GM10248 (cell line): ENCODE results near the gene NUMA1.
A peak's percentile ranks its signal among the peaks of the same experiment; 100 is the strongest.

Source experiments
- CTCF ChIA-PET: fragments of 300-600 bp; sonication (Branson Sonifier 250); formaldehyde crosslinking; extraction: SDS; loops from one replicate; lab custom pipeline; 2021; ENCODE audit warnings: antibody characterized with exemption; lab: Yijun Ruan, JAX
- POLR2A ChIA-PET: fragments of 350-650 bp; sonication (Branson Sonifier 250); formaldehyde crosslinking; extraction: SDS; loops from one replicate; lab custom pipeline; 2020; ENCODE audit warnings: antibody characterized with exemption; lab: Yijun Ruan, JAX
- DNase-seq: peaks from one replicate; pipeline ENCODE4 v3.0.0; 2012; ENCODE audit errors: extremely low spot score
- TF ChIP-seq, protein P1 (sequence below): IDR thresholded peaks from 2 replicates; pipeline ENCODE4 v1.5.1; 2012; ENCODE audit warnings: mild to moderate bottlenecking, low read depth; ENCODE audit errors: extremely low read depth, missing control alignments, control extremely low read depth

NUMA1 gene

GRCh38 chr11:71999362-71999761 lies 81.0 kb downstream of the NUMA1 start:
- ChIA-PET CTCF (interaction anchor here (1.0 to 6.6 kb wide), 4 partner anchors 12 to 26 kb away, joined by 4 to 50 read pairs (median 19); no protein-coding TSS in a partner anchor), POLR2A (interaction anchor here (0.6 to 1.1 kb wide), 2 partner anchors 17 to 78 kb away, joined by 3 read pairs; no protein-coding TSS in a partner anchor)
- TF ChIP-seq, protein P1, sequence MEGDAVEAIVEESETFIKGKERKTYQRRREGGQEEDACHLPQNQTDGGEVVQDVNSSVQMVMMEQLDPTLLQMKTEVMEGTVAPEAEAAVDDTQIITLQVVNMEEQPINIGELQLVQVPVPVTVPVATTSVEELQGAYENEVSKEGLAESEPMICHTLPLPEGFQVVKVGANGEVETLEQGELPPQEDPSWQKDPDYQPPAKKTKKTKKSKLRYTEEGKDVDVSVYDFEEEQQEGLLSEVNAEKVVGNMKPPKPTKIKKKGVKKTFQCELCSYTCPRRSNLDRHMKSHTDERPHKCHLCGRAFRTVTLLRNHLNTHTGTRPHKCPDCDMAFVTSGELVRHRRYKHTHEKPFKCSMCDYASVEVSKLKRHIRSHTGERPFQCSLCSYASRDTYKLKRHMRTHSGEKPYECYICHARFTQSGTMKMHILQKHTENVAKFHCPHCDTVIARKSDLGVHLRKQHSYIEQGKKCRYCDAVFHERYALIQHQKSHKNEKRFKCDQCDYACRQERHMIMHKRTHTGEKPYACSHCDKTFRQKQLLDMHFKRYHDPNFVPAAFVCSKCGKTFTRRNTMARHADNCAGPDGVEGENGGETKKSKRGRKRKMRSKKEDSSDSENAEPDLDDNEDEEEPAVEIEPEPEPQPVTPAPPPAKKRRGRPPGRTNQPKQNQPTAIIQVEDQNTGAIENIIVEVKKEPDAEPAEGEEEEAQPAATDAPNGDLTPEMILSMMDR = no peak
- DNase-seq = no peak

GRCh38 chr11:71998649-71999310 lies 81.6 kb downstream of the NUMA1 start, which contains the start of gene IL18BP:
Gene IL18BP, plus strand, starts transcription at chr11:71998909. Its CDS starts 1,076 bp downstream, at chr11:71999985.
- DNase-seq = peak; percentile 65
- TF ChIP-seq, protein P1 = no peak
- ChIA-PET CTCF (interaction anchor here (1.1 to 6.6 kb wide), 5 partner anchors 9 to 26 kb away, joined by 3 to 50 read pairs (median 7); no protein-coding TSS in a partner anchor), POLR2A (interaction anchor here (0.6 to 1.1 kb wide), 2 partner anchors 16 to 79 kb away, joined by 3 read pairs; no protein-coding TSS in a partner anchor)

- ChIA-PET POLR2A (no interaction called here), CTCF (interaction anchor here (1.1 to 6.6 kb wide), 6 partner anchors 10 to 145 kb away, joined by 3 to 50 read pairs (median 6); no protein-coding TSS in a partner anchor)
- TF ChIP-seq, protein P1 = no peak
- no peak for DNase-seq
Observed at GRCh38 chr11:71998061-71998460, 82.3 kb downstream of the NUMA1 start.

GRCh38 chr11:71997594-71997993 lies 82.7 kb downstream of the NUMA1 start:
- DNase-seq = no peak
- TF ChIP-seq, protein P1 = no peak
- CTCF ChIA-PET = interaction anchor here (1.1 to 6.6 kb wide), 8 partner anchors 10 to 146 kb away, joined by 3 to 50 read pairs (median 6); no protein-coding TSS in a partner anchor
- POLR2A ChIA-PET = no interaction called here

- TF ChIP-seq, protein P1 = no peak
- DNase-seq = no peak
- ChIA-PET CTCF (interaction anchor here (1.1 to 6.6 kb wide), 8 partner anchors 9 to 146 kb away, joined by 3 to 50 read pairs (median 6); no protein-coding TSS in a partner anchor), POLR2A (no interaction called here)
Observed at GRCh38 chr11:71996946-71997345, 83.4 kb downstream of the NUMA1 start.

- TF ChIP-seq, protein P1 = no peak
- ChIA-PET POLR2A (no interaction called here), CTCF (interaction anchor here (1.1 to 6.6 kb wide), 7 partner anchors 9 to 37 kb away, joined by 4 to 50 read pairs (median 7); no protein-coding TSS in a partner anchor)
- DNase-seq = no peak
Observed at GRCh38 chr11:71996517-71996916, 83.8 kb downstream of the NUMA1 start.
